Thoracic aorta (tissue), 2 donors: ENCODE measurements around the gene IFNAR1. TPM values are rescaled to one million over a fixed set of nuclear protein-coding genes. Genes with fewer than 3 reads are reported as not detected.

ENCODE experiments used
- ATAC-seq: fragments of 150-250 bp; one replicate; pipeline ENCODE4 v1.8.0; 2017; ENCODE audit warnings: low read depth; ENCODE audit not compliant: insufficient number of reproducible peaks, low FRiP score
- DNase-seq: peaks from one replicate; pipeline ENCODE4 v3.0.0-alpha.2; 2020; ENCODE audit warnings: low spot score
- H3K27ac ChIP-seq, 2 donors: fragments of 200-600 bp; sonication (generic); 1 replicate in 1 of 2; 2 replicates in 1 of 2; pipeline ENCODE4 v1.5.1; 2016; ENCODE audit warnings: mild to moderate bottlenecking in 2 of 2, moderate library complexity in 2 of 2
- H3K27me3 ChIP-seq: fragments of 200-600 bp; sonication (generic); replicated peaks from 2 replicates; pipeline ENCODE4 v1.6.0; 2016; ENCODE audit warnings: mild to moderate bottlenecking; ENCODE audit not compliant: insufficient read depth
- H3K36me3 ChIP-seq: fragments of 200-600 bp; sonication (generic); one replicate; pipeline ENCODE4 v1.5.1; 2016
- H3K4me1 ChIP-seq, 2 donors: fragments of 200-600 bp; sonication (generic); 1 replicate in 1 of 2; 2 replicates in 1 of 2; pipeline versions ENCODE4 v1.5.1 to v1.6.0; 2016; ENCODE audit warnings: low read depth in 2 of 2, mild to moderate bottlenecking in 1 of 2; ENCODE audit not compliant: control insufficient read depth in 1 of 2
- H3K4me3 ChIP-seq: fragments of 200-600 bp; sonication (generic); 2 replicates; pipeline ENCODE4 v1.5.1; 2016; ENCODE audit warnings: mild to moderate bottlenecking
- H3K9me3 ChIP-seq: fragments of 200-600 bp; sonication (generic); 2 replicates; pipeline ENCODE4 v1.5.1; 2016
- total RNA-seq, 2 donors: library from RNA; depleted of rRNA; stranded (reverse); fragments of >200 nt; gene quantifications; one replicate each; pipeline versions ENCODE4 v1.1.0 to v1.2.3, GENCODE V29; 2016
- TF ChIP-seq, protein P1 (sequence below): fragments of 200-600 bp; sonication (generic); IDR thresholded peaks from one replicate; pipeline ENCODE4 v1.5.1; 2019; ENCODE audit warnings: antibody characterized with exemption

The IFNAR1 gene
- total RNA-seq, 2 donors from 2014 or later: 31.3 to 61.9 TPM

DNA sequence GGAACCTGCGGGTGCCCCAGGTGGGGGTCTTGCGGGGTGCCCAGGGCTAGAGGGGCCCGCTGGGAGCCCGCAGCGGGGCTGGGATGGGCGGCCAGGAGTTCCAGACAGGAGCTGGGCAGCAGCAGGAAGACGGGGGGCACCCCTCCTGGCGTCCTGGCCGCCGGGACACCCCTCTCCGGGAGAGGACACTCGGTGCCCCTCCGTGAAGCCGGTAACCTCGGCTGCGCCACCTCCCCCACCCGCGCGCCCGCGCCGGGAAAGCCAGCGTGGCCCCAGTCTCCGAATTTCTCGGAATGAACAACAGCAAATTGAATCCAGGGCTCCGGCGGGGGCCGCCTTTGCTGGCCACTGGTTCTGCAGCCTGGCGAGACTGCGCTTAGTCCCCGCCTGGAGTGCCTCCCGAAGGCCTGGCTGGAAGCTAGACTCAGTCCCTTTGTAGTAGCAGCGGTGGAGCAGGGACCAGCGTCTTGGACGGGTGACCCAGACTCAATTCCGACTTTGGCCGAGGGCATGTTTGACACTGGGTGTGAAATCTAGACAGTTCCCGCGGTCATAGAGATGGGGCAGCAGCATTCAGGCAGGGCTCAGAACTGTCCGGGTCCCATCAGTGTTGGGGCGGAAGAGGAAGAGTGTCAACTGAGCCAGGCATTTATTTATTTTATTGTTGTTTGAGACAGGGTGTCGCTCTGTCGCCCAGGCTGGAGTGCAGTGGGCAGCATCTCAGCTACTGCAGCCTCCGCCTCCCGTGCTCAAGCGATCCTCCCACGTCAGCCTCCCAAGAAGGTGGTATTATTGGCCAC, 79.2 kb downstream of the IFNAR1 start:
- Histone ChIP-seq H3K36me3 (no peaks in the 10 kb centered on the region), H3K4me3 (peak overlapping the region; percentile 96), H3K9me3 (no peaks in the 10 kb centered on the region), H3K27me3 (no peaks in the 10 kb centered on the region), H3K4me1 (peaks cover 15 to 38% of the 10 kb centered on the region in 2 donors), H3K27ac (peak overlapping the region; percentile 93 to 98)
- no peak for ATAC-seq
- TF ChIP-seq, protein P1, sequence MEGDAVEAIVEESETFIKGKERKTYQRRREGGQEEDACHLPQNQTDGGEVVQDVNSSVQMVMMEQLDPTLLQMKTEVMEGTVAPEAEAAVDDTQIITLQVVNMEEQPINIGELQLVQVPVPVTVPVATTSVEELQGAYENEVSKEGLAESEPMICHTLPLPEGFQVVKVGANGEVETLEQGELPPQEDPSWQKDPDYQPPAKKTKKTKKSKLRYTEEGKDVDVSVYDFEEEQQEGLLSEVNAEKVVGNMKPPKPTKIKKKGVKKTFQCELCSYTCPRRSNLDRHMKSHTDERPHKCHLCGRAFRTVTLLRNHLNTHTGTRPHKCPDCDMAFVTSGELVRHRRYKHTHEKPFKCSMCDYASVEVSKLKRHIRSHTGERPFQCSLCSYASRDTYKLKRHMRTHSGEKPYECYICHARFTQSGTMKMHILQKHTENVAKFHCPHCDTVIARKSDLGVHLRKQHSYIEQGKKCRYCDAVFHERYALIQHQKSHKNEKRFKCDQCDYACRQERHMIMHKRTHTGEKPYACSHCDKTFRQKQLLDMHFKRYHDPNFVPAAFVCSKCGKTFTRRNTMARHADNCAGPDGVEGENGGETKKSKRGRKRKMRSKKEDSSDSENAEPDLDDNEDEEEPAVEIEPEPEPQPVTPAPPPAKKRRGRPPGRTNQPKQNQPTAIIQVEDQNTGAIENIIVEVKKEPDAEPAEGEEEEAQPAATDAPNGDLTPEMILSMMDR: no peak
- no peak for DNase-seq

DNA sequence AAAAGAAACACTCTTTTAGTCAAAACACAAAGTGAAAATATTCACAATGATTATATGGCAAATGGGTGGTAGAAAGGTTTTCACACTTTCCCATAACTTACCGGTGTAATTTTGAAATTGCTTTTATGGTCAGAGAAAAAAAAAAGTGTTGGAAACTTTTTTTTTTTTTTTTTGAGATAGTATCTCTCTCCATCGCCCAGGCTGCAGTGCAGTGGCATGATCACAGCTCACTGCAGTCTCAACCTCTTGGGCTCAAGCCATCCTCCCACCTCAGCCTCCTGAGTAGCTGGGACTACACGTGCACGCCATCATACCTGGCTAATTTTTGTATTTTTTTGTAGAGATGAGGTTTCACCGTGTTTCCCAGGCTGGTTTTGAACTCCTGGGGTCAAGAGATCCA, 81.7 kb downstream of the IFNAR1 start:
- ATAC-seq: no peak
- Histone ChIP-seq H3K27ac (peak overlapping the region in 1 of 2 donors; percentile 17), H3K4me1 (peaks cover 15 to 51% of the 10 kb centered on the region in 2 donors), H3K27me3 (no peaks in the 10 kb centered on the region), H3K9me3 (no peaks in the 10 kb centered on the region), H3K36me3 (peaks cover 5% of the 10 kb centered on the region), H3K4me3 (peak overlapping the region; percentile 4)
- TF ChIP-seq, protein P1: no peak
- no peak for DNase-seq

Other genes with a start within 250 kb of the IFNAR1 start
- 10 to 100 TPM; 15.2 to 36.1 TPM for gene IFNAR2, start 95.0 kb upstream of the IFNAR1 start, total RNA-seq
- 10 to 100 TPM; 13.0 to 33.6 TPM for gene IL10RB, start 58.6 kb upstream of the IFNAR1 start, total RNA-seq
- gene IFNGR2, start 78.4 kb downstream of the IFNAR1 start, total RNA-seq: 10 to 100 TPM; 67.3 to 72.2 TPM
- gene TMEM50B, start 155.0 kb downstream of the IFNAR1 start, total RNA-seq: 10 to 100 TPM; 51.4 to 79.9 TPM
- 1 to 10 TPM in 1 of 2 donors, under 1 TPM in 1; 0.42 to 1.5 TPM for gene DNAJC28, start 166.7 kb downstream of the IFNAR1 start, total RNA-seq
- 100 to 1,000 TPM in 1 of 2 donors, 10 to 100 TPM in 1; 64.4 to 172 TPM for gene GART, start 217.1 kb downstream of the IFNAR1 start, total RNA-seq
- 100 to 1,000 TPM; 260 to 331 TPM for gene SON, start 218.1 kb downstream of the IFNAR1 start, total RNA-seq